T-helper 2 cell treated with Interferon-gamma antibody and Interleukin-4, amounts not matched to agents 5 μg/mL and 100 μg/mL, for 36 hours (primary cell): Measurements from ENCODE around the gene SMAD3.
A peak's percentile ranks its signal among the peaks of the same experiment; 100 is the strongest.

ENCODE experiments used
- DNase-seq: peaks from one replicate; pipeline ENCODE4 v3.0.0; 2021; ENCODE audit warnings: low spot score
- H3K27ac Mint-ChIP-seq: one replicate; pipeline ENCODE4 v1.8.0; 2021; ENCODE audit warnings: mild to moderate bottlenecking, mixed read lengths
- H3K27me3 Mint-ChIP-seq: one replicate; pipeline ENCODE4 v1.8.0; 2021; ENCODE audit warnings: low read depth, mixed read lengths
- H3K36me3 Mint-ChIP-seq: one replicate; pipeline ENCODE4 v1.8.0; 2021; ENCODE audit warnings: low read depth, mixed read lengths
- H3K4me1 Mint-ChIP-seq: one replicate; pipeline ENCODE4 v1.8.0; 2021; ENCODE audit warnings: low read depth, mixed read lengths
- H3K4me3 Mint-ChIP-seq: one replicate; pipeline ENCODE4 v1.8.0; 2022; ENCODE audit warnings: mild to moderate bottlenecking, moderate library complexity, mixed read lengths
- H3K9me3 Mint-ChIP-seq: one replicate; pipeline ENCODE4 v1.8.0; 2021; ENCODE audit warnings: mixed read lengths

Gene SMAD3

DNA sequence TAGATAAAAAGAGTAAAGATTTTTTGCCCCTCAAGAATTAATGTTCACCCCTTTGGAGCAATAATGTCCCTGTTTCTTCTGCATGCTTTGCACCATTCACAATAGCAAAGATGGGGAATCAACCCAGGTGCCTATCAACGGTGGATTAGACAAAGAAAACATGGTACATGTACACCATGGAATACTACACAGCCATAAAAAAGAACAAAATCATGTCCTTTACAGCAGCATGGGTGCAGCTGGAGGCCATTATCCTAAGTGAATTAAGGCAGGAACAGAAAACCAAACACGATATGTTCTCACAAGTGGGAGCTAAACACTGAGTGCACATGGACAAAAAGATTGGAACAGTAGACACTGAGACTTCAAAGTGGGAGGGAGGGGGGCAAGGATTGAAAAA lies 153.9 kb downstream of the SMAD3 start:
- H3K36me3 Mint-ChIP-seq = peaks cover 30% of the 10 kb centered on the region
- DNase-seq = no peak
- H3K9me3 Mint-ChIP-seq = no peaks in the 10 kb centered on the region
- no peaks in the 10 kb centered on the region for H3K27me3 Mint-ChIP-seq
- H3K27ac Mint-ChIP-seq = no peak overlapping the region
- no peak overlapping the region for H3K4me3 Mint-ChIP-seq
- peaks cover 6% of the 10 kb centered on the region for H3K4me1 Mint-ChIP-seq

DNA sequence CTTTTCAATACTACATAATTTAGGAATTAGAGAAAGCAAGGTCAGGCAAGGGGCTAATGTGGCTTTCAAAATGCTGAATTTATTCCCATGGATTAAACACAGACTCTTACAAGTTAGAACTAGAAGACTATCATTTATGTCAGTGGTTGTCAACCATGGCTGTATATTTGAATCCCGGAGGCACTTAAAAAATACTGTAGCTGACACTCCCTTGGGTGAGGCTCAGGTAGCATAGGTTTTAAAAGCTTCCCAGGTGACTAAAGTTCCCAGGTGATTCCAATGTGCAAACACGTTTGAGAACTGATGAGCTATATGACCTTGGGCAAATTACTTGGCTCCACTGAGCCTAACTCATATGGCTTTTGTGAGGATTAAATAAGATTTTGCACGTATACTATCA lies 159.5 kb downstream of the SMAD3 start:
- Mint-ChIP-seq H3K36me3 (peaks cover 21% of the 10 kb centered on the region), H3K27me3 (no peaks in the 10 kb centered on the region), H3K4me1 (peaks cover 7% of the 10 kb centered on the region), H3K27ac (no peak overlapping the region), H3K4me3 (no peak overlapping the region), H3K9me3 (no peaks in the 10 kb centered on the region)
- DNase-seq = no peak

DNA sequence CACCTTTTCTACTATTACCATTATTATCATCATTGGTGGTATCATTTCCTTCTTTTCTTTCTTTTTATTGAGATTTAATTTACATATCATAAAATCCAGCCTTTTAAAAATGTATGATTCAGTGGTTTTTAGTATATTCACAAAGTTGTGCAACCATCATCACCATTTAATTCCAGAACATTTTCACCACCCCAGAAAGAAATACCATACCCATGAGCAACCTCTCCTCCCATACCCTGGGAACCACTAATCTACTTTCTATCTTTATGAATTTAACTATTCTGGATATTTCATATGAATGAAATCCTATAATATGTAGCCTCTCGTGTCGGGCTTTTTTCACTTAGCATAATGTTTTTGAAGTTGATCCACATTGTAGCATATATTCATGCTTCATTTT lies 159.9 kb downstream of the SMAD3 start:
- Mint-ChIP-seq H3K36me3 (peaks cover 24% of the 10 kb centered on the region), H3K27me3 (no peaks in the 10 kb centered on the region), H3K9me3 (no peaks in the 10 kb centered on the region), H3K27ac (no peak overlapping the region), H3K4me1 (peaks cover 7% of the 10 kb centered on the region), H3K4me3 (no peak overlapping the region)
- DNase-seq = no peak

- H3K9me3 Mint-ChIP-seq = no peaks in the 10 kb centered on the region
- H3K4me3 Mint-ChIP-seq = no peak overlapping the region
- no peaks in the 10 kb centered on the region for H3K27me3 Mint-ChIP-seq
- H3K36me3 Mint-ChIP-seq = peaks cover 37% of the 10 kb centered on the region
- H3K4me1 Mint-ChIP-seq = peaks cover 7% of the 10 kb centered on the region
- H3K27ac Mint-ChIP-seq = no peak overlapping the region
- no peak for DNase-seq
Measured at GRCh38 chr15:67227431-67227830, 162.0 kb downstream of the SMAD3 start.

- peaks cover 40% of the 10 kb centered on the region for H3K36me3 Mint-ChIP-seq
- H3K4me1 Mint-ChIP-seq = peaks cover 7% of the 10 kb centered on the region
- no peak overlapping the region for H3K4me3 Mint-ChIP-seq
- no peaks in the 10 kb centered on the region for H3K27me3 Mint-ChIP-seq
- H3K27ac Mint-ChIP-seq = no peak overlapping the region
- no peak for DNase-seq
- H3K9me3 Mint-ChIP-seq = no peaks in the 10 kb centered on the region
Measured at GRCh38 chr15:67227846-67228245, 162.4 kb downstream of the SMAD3 start.

DNA sequence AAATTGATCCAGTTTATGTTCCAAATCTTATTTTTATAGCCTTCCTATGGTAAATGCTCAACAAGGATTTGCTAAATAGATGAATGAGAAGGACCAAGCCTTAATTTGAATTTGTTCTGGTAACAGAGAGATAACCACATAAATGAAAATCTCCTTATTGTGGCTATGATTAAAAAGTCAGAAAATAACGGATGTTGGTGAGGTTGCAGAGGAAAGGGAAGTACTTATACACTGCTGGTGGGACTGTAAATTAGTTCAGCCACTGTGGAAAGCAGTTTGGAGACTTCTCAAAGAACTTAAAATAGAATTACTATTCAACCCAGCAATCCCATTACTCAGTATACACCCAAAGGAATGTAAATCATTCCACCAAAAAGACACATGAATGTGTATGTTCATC lies 162.9 kb downstream of the SMAD3 start:
- Mint-ChIP-seq H3K9me3 (no peaks in the 10 kb centered on the region), H3K4me1 (peaks cover 7% of the 10 kb centered on the region), H3K4me3 (no peak overlapping the region), H3K27me3 (no peaks in the 10 kb centered on the region), H3K36me3 (peaks cover 44% of the 10 kb centered on the region), H3K27ac (no peak overlapping the region)
- DNase-seq = no peak

GRCh38 chr15:67230504-67230903 lies 165.1 kb downstream of the SMAD3 start:
- no peak overlapping the region for H3K4me3 Mint-ChIP-seq
- H3K4me1 Mint-ChIP-seq = peaks cover 9% of the 10 kb centered on the region
- H3K9me3 Mint-ChIP-seq = no peaks in the 10 kb centered on the region
- H3K27me3 Mint-ChIP-seq = no peaks in the 10 kb centered on the region
- H3K36me3 Mint-ChIP-seq = peaks cover 57% of the 10 kb centered on the region
- H3K27ac Mint-ChIP-seq = no peak overlapping the region
- no peak for DNase-seq

DNA sequence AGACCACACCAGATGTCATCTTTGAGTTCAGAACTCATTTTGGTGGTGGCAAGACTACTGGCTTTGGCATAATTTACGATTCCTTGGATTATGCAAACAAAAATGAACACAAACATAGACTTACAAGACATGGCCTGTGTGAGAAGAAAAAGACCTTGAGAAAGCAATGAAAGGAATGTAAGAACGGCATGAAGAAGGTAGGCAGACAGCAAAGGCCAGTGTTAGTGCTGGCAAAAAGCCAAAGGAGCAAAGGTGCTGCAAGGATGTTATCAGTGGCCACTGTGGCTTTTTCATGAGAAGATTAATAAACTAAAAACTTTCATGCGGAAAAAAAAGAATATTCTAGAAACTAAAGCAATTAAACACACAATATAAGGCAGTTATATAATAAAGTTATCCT lies 167.2 kb downstream of the SMAD3 start:
- Mint-ChIP-seq H3K9me3 (no peaks in the 10 kb centered on the region), H3K4me3 (no peak overlapping the region), H3K4me1 (peaks cover 11% of the 10 kb centered on the region), H3K36me3 (peaks cover 63% of the 10 kb centered on the region), H3K27ac (no peak overlapping the region), H3K27me3 (no peaks in the 10 kb centered on the region)
- DNase-seq = no peak

- Mint-ChIP-seq H3K4me3 (peak overlapping the region; percentile 65), H3K4me1 (peaks cover 43% of the 10 kb centered on the region), H3K9me3 (no peaks in the 10 kb centered on the region), H3K27ac (peak overlapping the region; percentile 82), H3K36me3 (peaks cover 23% of the 10 kb centered on the region), H3K27me3 (no peaks in the 10 kb centered on the region)
- no peak for DNase-seq
Measured at GRCh38 chr15:67240235-67241131, 175.1 kb downstream of the SMAD3 start.

DNA sequence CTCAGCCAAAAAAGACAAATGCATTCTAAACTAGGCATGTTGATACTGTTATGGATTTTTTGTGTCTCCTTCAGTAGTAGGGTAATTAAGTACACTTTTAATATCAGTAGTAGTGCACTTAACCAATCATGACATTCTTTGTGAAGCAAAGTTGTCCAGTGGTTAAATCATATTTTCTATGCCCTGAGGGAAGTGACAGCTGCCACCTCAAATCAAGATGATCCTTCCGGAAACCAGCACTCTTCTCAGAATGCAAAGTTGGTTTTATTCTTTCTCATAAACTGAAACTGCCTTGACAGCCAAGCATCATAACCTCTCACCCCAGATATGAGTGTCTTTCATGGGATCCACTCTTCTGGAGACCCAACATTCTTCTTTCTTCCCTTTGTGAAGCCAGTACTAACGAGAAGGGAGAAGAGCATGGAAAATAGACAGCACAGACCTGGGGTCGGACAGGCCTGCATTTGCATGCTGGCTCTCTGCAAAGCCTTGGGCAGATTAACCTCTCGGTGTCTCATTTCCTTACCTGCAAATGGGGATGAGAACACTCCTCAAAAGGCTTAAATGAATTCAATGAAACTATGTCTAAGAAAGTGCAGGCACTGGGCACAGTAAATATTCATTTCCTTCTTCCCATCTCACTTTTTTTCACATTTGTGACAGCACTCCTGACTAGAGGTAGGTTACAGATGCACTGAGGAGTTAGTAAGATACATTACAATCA lies 175.9 kb downstream of the SMAD3 start:
- peaks cover 42% of the 10 kb centered on the region for H3K4me1 Mint-ChIP-seq
- peak; percentile 64 for DNase-seq

DNA sequence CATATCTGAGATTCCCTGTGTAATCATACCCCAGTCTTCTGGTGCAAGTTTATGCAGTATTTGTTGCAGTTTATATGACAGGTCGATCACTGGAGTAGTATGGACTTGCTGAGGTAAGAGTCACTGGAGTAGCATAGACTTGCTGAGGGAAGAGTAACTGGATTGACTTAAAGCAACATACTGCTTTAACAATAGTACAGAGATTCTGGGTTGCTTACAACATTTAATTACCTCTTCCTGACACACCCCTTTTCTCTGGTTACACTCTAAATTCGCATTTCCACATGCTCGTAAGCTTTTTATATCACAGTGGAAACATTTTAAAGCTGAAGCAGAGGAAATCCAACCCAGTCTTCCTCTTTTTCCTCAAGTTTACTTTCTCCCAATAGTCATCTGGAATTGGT lies 177.3 kb downstream of the SMAD3 start:
- H3K27ac Mint-ChIP-seq = peak overlapping the region; percentile 26
- peaks cover 32% of the 10 kb centered on the region for H3K36me3 Mint-ChIP-seq
- H3K4me3 Mint-ChIP-seq = peak overlapping the region; percentile 37
- no peak for DNase-seq
- H3K27me3 Mint-ChIP-seq = no peaks in the 10 kb centered on the region
- peaks cover 43% of the 10 kb centered on the region for H3K4me1 Mint-ChIP-seq
- peaks cover 4% of the 10 kb centered on the region for H3K9me3 Mint-ChIP-seq

More for the DNA sequence above, 175.9 kb downstream of the SMAD3 start:
- H3K4me3 Mint-ChIP-seq = peak overlapping the region; percentile 65
- H3K36me3 Mint-ChIP-seq = peaks cover 22% of the 10 kb centered on the region
- no peaks in the 10 kb centered on the region for H3K9me3 Mint-ChIP-seq
- H3K27ac Mint-ChIP-seq = peak overlapping the region; percentile 82
- H3K27me3 Mint-ChIP-seq = no peaks in the 10 kb centered on the region
